Nephron (organoid): Measurements from ENCODE around the gene BRIP1.

Experiments used
- H3K27ac Mint-ChIP-seq, 3 experiments: 2 replicates each; pipeline ENCODE4 v1.8.0; 2020; ENCODE audit warnings: mixed read lengths in 3 of 3, mild to moderate bottlenecking in 2 of 3, moderate library complexity in 1 of 3
- H3K27me3 Mint-ChIP-seq: 2 replicates; pipeline ENCODE4 v1.8.0; 2021; ENCODE audit warnings: low read depth, mild to moderate bottlenecking, moderate library complexity, mixed read lengths
- H3K36me3 Mint-ChIP-seq: 2 replicates; pipeline ENCODE4 v1.8.0; 2020; ENCODE audit warnings: low read depth, mixed read lengths
- H3K4me1 Mint-ChIP-seq: 2 replicates; pipeline ENCODE4 v1.8.0; 2020; ENCODE audit warnings: mixed read lengths
- H3K4me3 Mint-ChIP-seq, 3 experiments: 2 replicates each; pipeline ENCODE4 v1.8.0; 2020; ENCODE audit warnings: mild to moderate bottlenecking in 3 of 3, mixed read lengths in 3 of 3, moderate library complexity in 2 of 3
- H3K9me3 Mint-ChIP-seq: 2 replicates; pipeline ENCODE4 v1.8.0; 2020; ENCODE audit warnings: mixed read lengths
- CTCF ChIP-seq, 3 experiments: fragments of 200-600 bp; sonication (generic); IDR thresholded peaks; one replicate each; pipeline ENCODE4 v1.5.0; 2021; ENCODE audit warnings: antibody characterized with exemption in 3 of 3; ENCODE audit not compliant: unreplicated experiment in 3 of 3

Gene BRIP1

GRCh38 chr17:61714300-61714699, 149.0 kb downstream of the BRIP1 start:
- H3K4me1 Mint-ChIP-seq: no peaks in the 10 kb centered on the region
- H3K27ac Mint-ChIP-seq: no peak overlapping the region
- H3K9me3 Mint-ChIP-seq: peaks cover 23% of the 10 kb centered on the region
- TF ChIP-seq CTCF (IDR thresholded peaks at IDR 0.05; ENCODE audit: unreplicated experiment in 3 of 3): no peak
- no peak overlapping the region for H3K4me3 Mint-ChIP-seq
- H3K27me3 Mint-ChIP-seq: no peaks in the 10 kb centered on the region
- H3K36me3 Mint-ChIP-seq: peaks cover 58% of the 10 kb centered on the region

- H3K27ac Mint-ChIP-seq: no peak overlapping the region
- H3K4me1 Mint-ChIP-seq: no peaks in the 10 kb centered on the region
- TF ChIP-seq CTCF (IDR thresholded peaks at IDR 0.05; ENCODE audit: unreplicated experiment in 3 of 3): no peak
Measured at GRCh38 chr17:61713035-61713434, 150.3 kb downstream of the BRIP1 start.

GRCh38 chr17:61710546-61710945, 152.8 kb downstream of the BRIP1 start:
- Mint-ChIP-seq H3K36me3 (peaks cover 54% of the 10 kb centered on the region), H3K27ac (no peak overlapping the region), H3K27me3 (no peaks in the 10 kb centered on the region), H3K4me3 (no peak overlapping the region), H3K9me3 (peaks cover 14% of the 10 kb centered on the region), H3K4me1 (no peaks in the 10 kb centered on the region)
- TF ChIP-seq CTCF (IDR thresholded peaks at IDR 0.05; ENCODE audit: unreplicated experiment in 3 of 3): no peak

More at GRCh38 chr17:61713035-61713434, 150.3 kb downstream of the BRIP1 start:
- Mint-ChIP-seq H3K36me3 (peaks cover 60% of the 10 kb centered on the region), H3K9me3 (peaks cover 17% of the 10 kb centered on the region), H3K4me3 (no peak overlapping the region), H3K27me3 (no peaks in the 10 kb centered on the region)

- H3K9me3 Mint-ChIP-seq: peaks cover 19% of the 10 kb centered on the region
- no peaks in the 10 kb centered on the region for H3K4me1 Mint-ChIP-seq
- no peak for TF ChIP-seq CTCF (IDR thresholded peaks at IDR 0.05; ENCODE audit: unreplicated experiment in 3 of 3)
- H3K4me3 Mint-ChIP-seq: no peak overlapping the region
- H3K27me3 Mint-ChIP-seq: no peaks in the 10 kb centered on the region
- H3K36me3 Mint-ChIP-seq: peaks cover 56% of the 10 kb centered on the region
- H3K27ac Mint-ChIP-seq: no peak overlapping the region
Measured at GRCh38 chr17:61709567-61709966, 153.8 kb downstream of the BRIP1 start.

GRCh38 chr17:61704935-61705449, 158.3 kb downstream of the BRIP1 start:
- Mint-ChIP-seq H3K36me3 (peaks cover 84% of the 10 kb centered on the region), H3K27me3 (no peaks in the 10 kb centered on the region), H3K9me3 (peaks cover 61% of the 10 kb centered on the region), H3K4me3 (no peak overlapping the region), H3K27ac (no peak overlapping the region), H3K4me1 (no peaks in the 10 kb centered on the region)
- TF ChIP-seq CTCF (IDR thresholded peaks at IDR 0.05; ENCODE audit: unreplicated experiment in 3 of 3): no peak

- Mint-ChIP-seq H3K27ac (no peak overlapping the region), H3K27me3 (no peaks in the 10 kb centered on the region), H3K4me3 (no peak overlapping the region), H3K4me1 (no peaks in the 10 kb centered on the region), H3K36me3 (peaks cover 89% of the 10 kb centered on the region), H3K9me3 (peaks cover 78% of the 10 kb centered on the region)
- TF ChIP-seq CTCF (IDR thresholded peaks at IDR 0.05; ENCODE audit: unreplicated experiment in 3 of 3): no peak
Measured at GRCh38 chr17:61702450-61702849, 160.9 kb downstream of the BRIP1 start.
